A673 (cell line): ENCODE results near the gene SMDT1. TPM values are rescaled to one million over a fixed set of nuclear protein-coding genes. Genes with fewer than 3 reads are reported as not detected.
"Not testable (repeated sequence)": the region's sequence is repeated elsewhere in the genome, so short reads cannot be mapped to it uniquely, and the experiment has no call there.

Experiments
- BruUV-seq: library from RNA; stranded (reverse); fragments of 400-500 nt; replicated peaks from 2 replicates; lab custom pipeline; 2021; lab: Mats Ljungman, UMichigan
- CTCF ChIA-PET: fragments of 300-600 bp; sonication (Branson Sonifier 250); formaldehyde crosslinking; loops from one replicate; lab custom pipeline; 2022; ENCODE audit warnings: antibody characterized with exemption; lab: Charles Lee
- POLR2A ChIA-PET: fragments of 300-600 bp; sonication (Branson Sonifier 250); formaldehyde crosslinking; loops from one replicate; lab custom pipeline; 2022; ENCODE audit warnings: antibody characterized with exemption; ENCODE audit not compliant: low non-redundant PET; lab: Charles Lee
- DNase-seq: peaks from one replicate; pipeline ENCODE4 v3.0.0-alpha.2; 2015; ENCODE audit warnings: low spot score
- H3K27ac ChIP-seq: fragments of 200-600 bp; sonication (generic); 2 replicates; pipeline ENCODE4 v1.5.1; 2016; ENCODE audit warnings: mixed run types, low read depth, mild to moderate bottlenecking, mixed read lengths, antibody characterized with exemption, low read length; ENCODE audit not compliant: poor library complexity, severe bottlenecking
- H3K27me3 ChIP-seq: fragments of 200-600 bp; sonication (generic); replicated peaks from 2 replicates; pipeline ENCODE4 v1.6.1; 2017; ENCODE audit warnings: mixed run types, low read depth, mild to moderate bottlenecking, mixed read lengths, antibody characterized with exemption, low read length; ENCODE audit not compliant: insufficient read depth, poor library complexity
- H3K36me3 ChIP-seq: fragments of 200-600 bp; sonication (generic); 2 replicates; pipeline ENCODE4 v1.6.1; 2016; ENCODE audit warnings: mixed run types, mild to moderate bottlenecking, mixed read lengths, antibody characterized with exemption, low read length; ENCODE audit not compliant: insufficient read depth, poor library complexity, severe bottlenecking
- H3K4me1 ChIP-seq: fragments of 200-600 bp; sonication (generic); 2 replicates; pipeline ENCODE4 v1.6.1; 2017; ENCODE audit warnings: mixed run types, mild to moderate bottlenecking, mixed read lengths, antibody characterized with exemption, low read length; ENCODE audit not compliant: insufficient read depth, poor library complexity, severe bottlenecking
- H3K4me3 ChIP-seq: fragments of 200-600 bp; sonication (generic); 2 replicates; pipeline ENCODE4 v1.5.1; 2016; ENCODE audit warnings: low read depth, mixed run types, mild to moderate bottlenecking, mixed read lengths, low read length; ENCODE audit not compliant: poor library complexity, severe bottlenecking
- H3K9me3 ChIP-seq: fragments of 200-600 bp; sonication (generic); 2 replicates; pipeline ENCODE4 v1.6.1; 2016; ENCODE audit warnings: mixed run types, low read depth, mild to moderate bottlenecking, mixed read lengths, antibody characterized with exemption, low read length; ENCODE audit not compliant: poor library complexity, severe bottlenecking
- CTCF ChIP-seq: fragments of 300-800, 200-600 bp; sonication (generic); conservative IDR thresholded peaks from 2 replicates; pipeline ENCODE4 v1.5.1; 2017; ENCODE audit warnings: low read depth, mild to moderate bottlenecking, antibody characterized with exemption, low read length, moderate library complexity, mixed read lengths
- EZH2 ChIP-seq: fragments of 200-600 bp; sonication (generic); IDR thresholded peaks from 2 replicates; pipeline ENCODE4 v1.6.1; 2017; ENCODE audit warnings: borderline replicate concordance, low read depth, mild to moderate bottlenecking, mixed read lengths, antibody characterized with exemption, low read length; ENCODE audit not compliant: poor library complexity, severe bottlenecking
- intact Hi-C: fragments of 100-400 bp; cut with micrococcal nuclease; formaldehyde crosslinking; loops from one replicate; pipeline ENCODE4 v1.10.0; 2022; ENCODE audit not compliant: unreplicated experiment
- total RNA-seq: library from RNA; stranded (reverse); gene quantifications from 2 replicates; pipeline ENCODE4 v1.2.3, GENCODE V29; 2021

SMDT1 gene
- total RNA-seq, 1 experiment from 2014 or later = 61.8 TPM

GRCh38 chr22:42116848-42117424, 37.4 kb downstream of the SMDT1 start:
- intact Hi-C loops = no loop called here

DNA sequence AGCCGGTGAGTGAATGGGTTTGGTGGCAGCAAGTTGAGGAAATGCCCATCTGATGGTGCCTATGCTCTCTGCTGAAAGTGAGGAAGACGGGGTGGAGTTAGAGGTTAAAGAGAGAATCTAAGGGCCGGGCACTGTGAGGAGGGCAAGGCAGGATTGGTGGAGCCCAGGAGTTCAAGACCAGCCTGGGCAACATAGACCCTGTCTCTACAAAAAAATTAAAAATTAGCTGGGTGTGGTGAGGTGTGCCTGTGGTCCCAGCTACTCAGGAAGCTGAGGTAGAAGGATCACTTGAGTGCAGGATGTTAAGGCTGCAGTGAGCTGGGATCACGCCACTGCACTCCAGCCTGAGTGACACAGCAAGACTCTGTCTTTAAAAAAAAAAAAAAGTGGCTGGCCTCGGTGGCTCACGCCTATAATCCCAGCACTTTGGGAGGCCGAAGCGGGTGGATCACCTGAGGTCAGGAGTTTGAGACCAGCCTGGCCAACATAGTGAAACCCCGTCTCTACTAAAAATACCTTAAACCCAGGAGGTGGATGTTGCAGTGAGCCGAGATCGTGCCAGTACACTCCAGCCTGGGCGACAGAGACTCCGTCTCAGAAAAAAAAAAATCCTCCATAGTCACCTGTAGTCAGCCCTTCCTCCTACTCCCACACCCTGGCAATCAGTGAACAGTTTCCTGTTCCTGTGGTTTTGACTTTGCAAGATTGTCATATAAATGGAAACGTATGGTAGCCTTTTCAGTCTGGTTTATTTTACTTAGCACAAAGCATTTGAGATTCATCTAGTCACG, 40.9 kb downstream of the SMDT1 start:
- H3K4me1 ChIP-seq, intact Hi-C loops, H3K9me3 ChIP-seq, POLR2A ChIA-PET, CTCF ChIA-PET, H3K36me3 ChIP-seq, BruUV-seq, H3K4me3 ChIP-seq, H3K27ac ChIP-seq, DNase-seq, H3K27me3 ChIP-seq: not testable (repeated sequence)

More at GRCh38 chr22:42116848-42117424, 37.4 kb downstream of the SMDT1 start:
- Histone ChIP-seq H3K4me1 (peaks cover 5% of the 10 kb centered on the region), H3K27ac (no peak overlapping the region), H3K27me3 (no peaks in the 10 kb centered on the region), H3K36me3 (no peaks in the 10 kb centered on the region), H3K4me3 (no peak overlapping the region), H3K9me3 (peaks cover 9% of the 10 kb centered on the region)
- ChIA-PET CTCF (interaction anchor here (0.6 to 1.8 kb wide), 3 partner anchors 163 to 349 kb away, joined by 3 to 13 read pairs (median 3); no protein-coding TSS in a partner anchor), POLR2A (no interaction called here)
- DNase-seq = peak; percentile 41
- peak; percentile 36; the same call in 1 of the 2 replicates for TF ChIP-seq CTCF
- TF ChIP-seq EZH2 = no peak
- BruUV-seq = no TSS peak

GRCh38 chr22:42123529-42123928, 44.0 kb downstream of the SMDT1 start:
- CTCF ChIA-PET, H3K4me1 ChIP-seq, POLR2A ChIA-PET, intact Hi-C loops, H3K4me3 ChIP-seq, H3K27me3 ChIP-seq, H3K9me3 ChIP-seq, DNase-seq, H3K27ac ChIP-seq, H3K36me3 ChIP-seq, BruUV-seq: not testable (repeated sequence)

DNA sequence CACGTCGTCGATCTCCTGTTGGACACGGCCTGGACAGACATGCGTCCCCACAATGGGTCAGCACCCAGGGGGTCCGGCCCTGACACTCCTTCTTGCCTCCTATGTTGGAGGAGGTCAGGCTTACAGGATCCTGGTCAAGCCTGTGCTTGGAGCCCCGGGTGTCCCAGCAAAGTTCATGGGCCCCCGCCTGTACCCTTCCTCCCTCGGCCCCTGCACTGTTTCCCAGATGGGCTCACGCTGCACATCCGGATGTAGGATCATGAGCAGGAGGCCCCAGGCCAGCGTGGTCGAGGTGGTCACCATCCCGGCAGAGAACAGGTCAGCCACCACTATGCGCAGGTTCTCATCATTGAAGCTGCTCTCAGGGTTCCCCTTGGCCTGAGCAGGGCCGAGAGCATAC, 48.1 kb downstream of the SMDT1 start:
- intact Hi-C loops = no loop called here
- Histone ChIP-seq H3K4me3 (no peak overlapping the region), H3K9me3 (no peaks in the 10 kb centered on the region), H3K36me3 (no peaks in the 10 kb centered on the region), H3K27ac (no peak overlapping the region), H3K4me1 (no peaks in the 10 kb centered on the region), H3K27me3 (no peaks in the 10 kb centered on the region)
- TF ChIP-seq CTCF (no peak), EZH2 (no peak)
- no TSS peak for BruUV-seq
- ChIA-PET CTCF (no interaction called here), POLR2A (no interaction called here)
- DNase-seq = no peak

DNA sequence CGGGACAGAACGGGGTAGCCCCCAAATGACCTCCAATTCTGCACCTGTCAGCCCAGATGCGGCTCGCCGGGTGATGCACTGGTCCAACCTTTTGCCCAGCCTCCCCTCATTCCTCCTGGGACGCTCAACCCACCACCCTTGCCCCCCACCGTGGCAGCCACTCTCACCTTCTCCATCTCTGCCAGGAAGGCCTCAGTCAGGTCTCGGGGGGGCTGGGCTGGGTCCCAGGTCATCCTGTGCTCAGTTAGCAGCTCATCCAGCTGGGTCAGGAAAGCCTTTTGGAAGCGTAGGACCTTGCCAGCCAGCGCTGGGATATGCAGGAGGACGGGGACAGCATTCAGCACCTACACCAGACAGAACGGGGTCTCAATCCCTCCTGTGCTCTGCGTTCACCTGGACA, 48.5 kb downstream of the SMDT1 start:
- CTCF ChIA-PET, H3K27me3 ChIP-seq, H3K9me3 ChIP-seq, intact Hi-C loops, H3K4me3 ChIP-seq, H3K4me1 ChIP-seq, POLR2A ChIA-PET, H3K27ac ChIP-seq, DNase-seq, H3K36me3 ChIP-seq, BruUV-seq: not testable (repeated sequence)
